Mammary epithelial cell (primary cell): ENCODE results near the gene OXLD1.

ENCODE experiments used
- EZH2 ChIP-seq: IDR thresholded peaks from 2 replicates; pipeline ENCODE4 v1.6.1; 2012; ENCODE audit warnings: low read length, inconsistent platforms, borderline replicate concordance
- TF ChIP-seq, protein P1 (sequence below), 2 donors: IDR thresholded peaks in 1 of 2; conservative IDR thresholded peaks in 1 of 2; 2 replicates each; pipeline ENCODE4 v1.5.1; 2011 to 2012; ENCODE audit warnings: inconsistent platforms in 2 of 2, low read length in 2 of 2, mild to moderate bottlenecking in 2 of 2, control low read depth in 1 of 2, low read depth in 1 of 2; ENCODE audit not compliant: insufficient read depth in 1 of 2; ENCODE audit errors: extremely low read depth in 1 of 2

DNA sequence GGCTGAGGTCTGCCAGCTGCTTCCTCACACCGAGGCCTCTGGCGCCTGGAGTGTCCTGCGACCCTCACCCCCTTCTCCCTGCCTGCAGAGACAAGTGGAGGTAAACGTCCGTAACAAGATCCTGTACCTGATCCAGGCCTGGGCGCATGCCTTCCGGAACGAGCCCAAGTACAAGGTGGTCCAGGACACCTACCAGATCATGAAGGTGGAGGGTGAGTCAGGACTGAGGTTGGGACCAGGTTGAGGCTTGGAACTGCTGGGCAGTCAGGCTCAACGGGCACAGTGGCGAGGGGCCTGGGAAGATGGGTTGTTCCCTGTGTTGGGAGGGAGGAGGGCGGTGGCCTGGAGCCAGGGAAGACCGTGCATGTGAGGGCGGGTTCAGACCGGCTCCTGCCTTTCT, 22.2 kb upstream of the OXLD1 start:
- TF ChIP-seq, protein P1, sequence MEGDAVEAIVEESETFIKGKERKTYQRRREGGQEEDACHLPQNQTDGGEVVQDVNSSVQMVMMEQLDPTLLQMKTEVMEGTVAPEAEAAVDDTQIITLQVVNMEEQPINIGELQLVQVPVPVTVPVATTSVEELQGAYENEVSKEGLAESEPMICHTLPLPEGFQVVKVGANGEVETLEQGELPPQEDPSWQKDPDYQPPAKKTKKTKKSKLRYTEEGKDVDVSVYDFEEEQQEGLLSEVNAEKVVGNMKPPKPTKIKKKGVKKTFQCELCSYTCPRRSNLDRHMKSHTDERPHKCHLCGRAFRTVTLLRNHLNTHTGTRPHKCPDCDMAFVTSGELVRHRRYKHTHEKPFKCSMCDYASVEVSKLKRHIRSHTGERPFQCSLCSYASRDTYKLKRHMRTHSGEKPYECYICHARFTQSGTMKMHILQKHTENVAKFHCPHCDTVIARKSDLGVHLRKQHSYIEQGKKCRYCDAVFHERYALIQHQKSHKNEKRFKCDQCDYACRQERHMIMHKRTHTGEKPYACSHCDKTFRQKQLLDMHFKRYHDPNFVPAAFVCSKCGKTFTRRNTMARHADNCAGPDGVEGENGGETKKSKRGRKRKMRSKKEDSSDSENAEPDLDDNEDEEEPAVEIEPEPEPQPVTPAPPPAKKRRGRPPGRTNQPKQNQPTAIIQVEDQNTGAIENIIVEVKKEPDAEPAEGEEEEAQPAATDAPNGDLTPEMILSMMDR (conservative IDR thresholded peaks at IDR 0.05 in 1 of 2, IDR thresholded peaks at IDR 0.05 in 1 of 2; ENCODE audit: extremely low read depth in 1 of 2, insufficient read depth in 1 of 2, low read depth in 1 of 2, low read length in 2 of 2) = no peak
- TF ChIP-seq EZH2 = no peak
